ENCODE data around the gene SALL1. TPM values are rescaled to one million over a fixed set of nuclear protein-coding genes. Genes with fewer than 3 reads are reported as not detected.

Gene SALL1
- total and polyA plus RNA-seq, 2 donors, result under 0.01 to 0.07 TPM

- WGBS, result 78% methylated on average over 2 of the region's 2 CpGs
- DNase-seq (ENCODE audit: low read depth in 6 of 9, low spot score in 9 of 9), result no peak
- H3K27ac ChIP-seq (ENCODE audit: low read depth in 1 of 2, low read length in 1 of 2), result no peak overlapping the region
- H3K4me3 ChIP-seq (ENCODE audit: low read length in 2 of 2), result no peak overlapping the region
- no peaks in the 10 kb centered on the region for H3K9me3 ChIP-seq (ENCODE audit: control insufficient read depth in 2 of 2, insufficient read depth in 1 of 2, low read length in 1 of 2)
- H3K4me1 ChIP-seq (ENCODE audit: control insufficient read depth in 2 of 2, insufficient read depth in 2 of 2, low read length in 2 of 2), result no peaks in the 10 kb centered on the region
- no peaks in the 10 kb centered on the region for H3K36me3 ChIP-seq (ENCODE audit: control insufficient read depth in 2 of 2, insufficient read depth in 2 of 2, low read length in 1 of 2)
- H3K27me3 ChIP-seq (ENCODE audit: control insufficient read depth in 2 of 2, insufficient read depth in 1 of 2, low read length in 1 of 2), result peaks cover 2 to 8% of the 10 kb centered on the region in 2 donors
These were observed 10.5 kb upstream of the SALL1 start for GRCh38 chr16:51161440-51162195.

DNA sequence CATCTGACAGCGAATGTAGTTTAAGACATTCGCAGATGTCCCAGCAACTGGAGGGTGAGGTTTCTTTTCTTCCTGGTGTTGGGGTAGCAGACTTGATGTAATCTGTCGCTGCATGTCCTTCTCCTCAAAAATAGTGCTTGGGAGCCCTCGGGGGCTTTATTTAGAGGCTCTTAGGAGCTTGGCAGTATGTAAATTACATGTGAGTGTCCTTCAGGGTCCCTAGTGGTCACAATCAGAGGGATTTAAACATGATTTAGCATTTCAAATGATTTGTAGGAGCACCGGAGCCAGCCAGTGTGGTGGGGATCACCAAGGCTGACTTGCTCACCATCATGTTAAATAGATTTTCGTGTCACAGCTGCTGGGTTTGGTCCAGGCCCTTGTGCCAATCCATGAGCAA, 8.8 kb upstream of the SALL1 start:
- DNase-seq (ENCODE audit: low read depth in 6 of 9, low spot score in 9 of 9), result no peak
- H3K27me3 ChIP-seq (ENCODE audit: control insufficient read depth in 2 of 2, insufficient read depth in 1 of 2, low read length in 1 of 2), result peaks cover 19 to 26% of the 10 kb centered on the region in 2 donors
- 73% methylated on average over 6 of the region's 6 CpGs for WGBS

DNA sequence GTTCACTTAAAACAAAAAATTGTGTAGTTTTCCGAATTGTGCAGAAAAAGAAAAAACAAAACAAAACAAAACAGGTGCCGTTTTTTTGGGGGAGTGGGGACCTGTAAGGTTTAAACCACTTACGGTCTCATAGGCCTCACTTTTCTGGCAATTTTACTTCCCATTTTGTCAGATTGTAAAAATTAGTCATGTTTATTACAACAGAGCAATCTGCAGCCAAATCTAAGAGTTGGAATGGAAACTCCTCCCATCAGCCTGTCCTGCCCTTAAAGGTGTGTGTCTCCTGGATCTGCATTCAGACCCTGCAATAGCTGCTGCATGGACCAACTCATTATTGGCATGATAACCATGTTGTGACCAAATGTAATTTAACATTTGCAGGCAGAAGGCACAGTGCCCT, 8.2 kb upstream of the SALL1 start:
- 84% methylated on average over 3 of the region's 3 CpGs for WGBS
- Histone ChIP-seq H3K4me3 (ENCODE audit: low read length in 2 of 2) (no peak overlapping the region), H3K27ac (ENCODE audit: low read depth in 1 of 2, low read length in 1 of 2) (no peak overlapping the region), H3K9me3 (ENCODE audit: control insufficient read depth in 2 of 2, insufficient read depth in 1 of 2, low read length in 1 of 2) (no peaks in the 10 kb centered on the region), H3K36me3 (ENCODE audit: control insufficient read depth in 2 of 2, insufficient read depth in 2 of 2, low read length in 1 of 2) (no peaks in the 10 kb centered on the region), H3K27me3 (ENCODE audit: control insufficient read depth in 2 of 2, insufficient read depth in 1 of 2, low read length in 1 of 2) (peaks cover 25 to 32% of the 10 kb centered on the region in 2 donors), H3K4me1 (ENCODE audit: control insufficient read depth in 2 of 2, insufficient read depth in 2 of 2, low read length in 2 of 2) (no peaks in the 10 kb centered on the region)
- no peak for DNase-seq (ENCODE audit: low read depth in 6 of 9, low spot score in 9 of 9)

More for the DNA sequence above, 8.8 kb upstream of the SALL1 start:
- Histone ChIP-seq H3K36me3 (ENCODE audit: control insufficient read depth in 2 of 2, insufficient read depth in 2 of 2, low read length in 1 of 2) (no peaks in the 10 kb centered on the region), H3K4me1 (ENCODE audit: control insufficient read depth in 2 of 2, insufficient read depth in 2 of 2, low read length in 2 of 2) (no peaks in the 10 kb centered on the region), H3K4me3 (ENCODE audit: low read length in 2 of 2) (no peak overlapping the region), H3K9me3 (ENCODE audit: control insufficient read depth in 2 of 2, insufficient read depth in 1 of 2, low read length in 1 of 2) (no peaks in the 10 kb centered on the region), H3K27ac (ENCODE audit: low read depth in 1 of 2, low read length in 1 of 2) (no peak overlapping the region)

DNA sequence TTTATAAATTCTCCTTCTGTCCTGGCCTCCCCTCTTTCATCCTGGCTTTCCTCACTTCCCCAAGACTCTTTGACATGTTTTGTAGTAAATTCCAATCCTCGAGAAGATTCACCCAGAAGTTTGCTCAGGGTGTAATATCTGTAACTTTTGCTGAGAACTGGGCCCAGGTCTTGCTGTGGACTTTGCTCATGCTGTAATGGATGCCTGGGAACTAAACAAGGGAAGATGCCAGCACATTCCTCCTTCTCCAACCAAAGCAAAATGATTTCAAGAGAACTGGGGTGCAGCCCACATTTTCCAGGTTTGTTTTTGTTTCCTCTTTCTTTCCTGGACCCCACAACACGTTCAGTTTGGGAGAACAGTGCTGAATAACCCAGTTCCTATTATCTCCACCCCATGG, 6.6 kb upstream of the SALL1 start:
- Histone ChIP-seq H3K4me3 (ENCODE audit: low read length in 2 of 2) (no peak overlapping the region), H3K36me3 (ENCODE audit: control insufficient read depth in 2 of 2, insufficient read depth in 2 of 2, low read length in 1 of 2) (no peaks in the 10 kb centered on the region), H3K27me3 (ENCODE audit: control insufficient read depth in 2 of 2, insufficient read depth in 1 of 2, low read length in 1 of 2) (peaks cover 41 to 47% of the 10 kb centered on the region in 2 donors), H3K9me3 (ENCODE audit: control insufficient read depth in 2 of 2, insufficient read depth in 1 of 2, low read length in 1 of 2) (no peaks in the 10 kb centered on the region), H3K4me1 (ENCODE audit: control insufficient read depth in 2 of 2, insufficient read depth in 2 of 2, low read length in 2 of 2) (no peaks in the 10 kb centered on the region), H3K27ac (ENCODE audit: low read depth in 1 of 2, low read length in 1 of 2) (no peak overlapping the region)
- DNase-seq (ENCODE audit: low read depth in 6 of 9, low spot score in 9 of 9), result no peak
- WGBS, result 38% methylated on average over 2 of the region's 2 CpGs

DNA sequence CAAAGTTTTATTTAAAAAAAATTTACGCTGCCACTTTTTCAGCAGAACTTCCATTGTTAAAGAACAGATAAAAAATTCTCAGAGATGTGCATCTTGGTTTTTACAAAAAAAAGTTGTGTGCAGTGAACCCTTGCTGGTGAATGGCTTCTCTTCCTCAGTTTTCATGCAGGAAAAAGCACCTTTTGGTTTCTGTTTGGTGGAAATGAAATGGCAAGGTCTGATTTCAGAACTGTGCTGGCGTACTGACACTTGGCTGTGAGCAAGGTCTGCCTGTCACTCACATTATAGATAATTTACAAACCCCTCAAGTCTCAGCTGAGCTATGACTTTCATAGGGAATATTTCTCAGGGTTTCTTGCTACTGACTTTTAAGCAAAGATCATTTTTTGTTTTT, 5.7 kb upstream of the SALL1 start:
- Histone ChIP-seq H3K4me3 (ENCODE audit: low read length in 2 of 2) (no peak overlapping the region), H3K4me1 (ENCODE audit: control insufficient read depth in 2 of 2, insufficient read depth in 2 of 2, low read length in 2 of 2) (no peaks in the 10 kb centered on the region), H3K36me3 (ENCODE audit: control insufficient read depth in 2 of 2, insufficient read depth in 2 of 2, low read length in 1 of 2) (no peaks in the 10 kb centered on the region), H3K9me3 (ENCODE audit: control insufficient read depth in 2 of 2, insufficient read depth in 1 of 2, low read length in 1 of 2) (no peaks in the 10 kb centered on the region), H3K27ac (ENCODE audit: low read depth in 1 of 2, low read length in 1 of 2) (no peak overlapping the region), H3K27me3 (ENCODE audit: control insufficient read depth in 2 of 2, insufficient read depth in 1 of 2, low read length in 1 of 2) (peaks cover 50 to 56% of the 10 kb centered on the region in 2 donors)
- WGBS, result 52% methylated on average over 2 of the region's 2 CpGs
- no peak for DNase-seq (ENCODE audit: low read depth in 6 of 9, low spot score in 9 of 9)

DNA sequence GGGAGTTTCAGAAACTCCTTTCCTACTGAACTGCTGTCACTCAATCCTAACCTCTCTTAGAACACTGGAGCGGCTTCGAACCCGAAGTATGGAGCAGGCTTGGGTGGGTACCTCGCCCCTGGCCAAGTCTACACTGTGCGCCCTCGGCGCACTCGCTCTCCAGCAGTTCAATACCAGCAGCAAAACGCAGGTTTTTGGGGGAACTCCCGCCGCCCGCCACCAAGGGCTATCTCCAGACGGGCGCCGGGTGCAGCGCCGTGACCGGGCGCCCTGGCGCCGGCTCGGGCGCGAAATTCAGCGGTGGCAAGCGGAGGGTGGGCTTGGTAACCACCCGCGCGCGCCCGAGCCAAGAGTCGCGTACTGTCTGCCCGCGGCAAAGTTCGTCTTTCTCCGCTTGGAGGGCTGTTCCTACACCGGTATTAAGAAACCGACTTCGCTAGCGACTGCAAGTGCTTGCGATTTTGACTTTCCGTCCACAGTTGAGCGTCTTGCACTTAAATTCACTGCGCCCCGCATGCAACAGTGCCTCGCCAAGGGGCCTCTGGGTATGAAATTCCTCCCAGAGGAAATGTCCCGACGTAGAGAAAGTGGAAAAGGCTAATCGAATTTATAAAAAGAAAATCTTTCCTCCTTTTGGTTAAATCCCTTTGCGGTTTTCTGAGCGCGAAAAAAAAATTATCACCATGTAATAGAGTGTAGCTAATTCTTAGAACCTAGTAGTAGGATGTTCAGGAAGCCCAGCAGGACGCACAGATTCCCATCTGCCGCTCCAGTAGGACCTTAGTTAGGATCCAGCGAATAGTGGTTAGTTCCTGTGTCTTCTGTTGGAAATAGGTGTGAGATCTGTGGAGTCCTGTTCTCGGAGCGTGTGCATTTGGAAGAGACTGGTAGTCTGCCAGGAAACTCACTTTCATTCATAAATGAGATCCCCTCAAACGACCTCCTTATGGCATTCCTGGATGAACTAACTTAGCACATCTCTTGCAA, 5.0 kb upstream of the SALL1 start:
- no peak overlapping the region for H3K27ac ChIP-seq (ENCODE audit: low read depth in 1 of 2, low read length in 1 of 2)
- DNase-seq (ENCODE audit: low read depth in 6 of 9, low spot score in 9 of 9), result no peak
- 4% methylated on average over 59 of the region's 59 CpGs for WGBS
- peaks cover 57 to 62% of the 10 kb centered on the region in 2 donors for H3K27me3 ChIP-seq (ENCODE audit: control insufficient read depth in 2 of 2, insufficient read depth in 1 of 2, low read length in 1 of 2)
- H3K4me1 ChIP-seq (ENCODE audit: control insufficient read depth in 2 of 2, insufficient read depth in 2 of 2, low read length in 2 of 2), result no peaks in the 10 kb centered on the region
- no peaks in the 10 kb centered on the region for H3K9me3 ChIP-seq (ENCODE audit: control insufficient read depth in 2 of 2, insufficient read depth in 1 of 2, low read length in 1 of 2)
- no peaks in the 10 kb centered on the region for H3K36me3 ChIP-seq (ENCODE audit: control insufficient read depth in 2 of 2, insufficient read depth in 2 of 2, low read length in 1 of 2)
- H3K4me3 ChIP-seq (ENCODE audit: low read length in 2 of 2), result no peak overlapping the region

DNA sequence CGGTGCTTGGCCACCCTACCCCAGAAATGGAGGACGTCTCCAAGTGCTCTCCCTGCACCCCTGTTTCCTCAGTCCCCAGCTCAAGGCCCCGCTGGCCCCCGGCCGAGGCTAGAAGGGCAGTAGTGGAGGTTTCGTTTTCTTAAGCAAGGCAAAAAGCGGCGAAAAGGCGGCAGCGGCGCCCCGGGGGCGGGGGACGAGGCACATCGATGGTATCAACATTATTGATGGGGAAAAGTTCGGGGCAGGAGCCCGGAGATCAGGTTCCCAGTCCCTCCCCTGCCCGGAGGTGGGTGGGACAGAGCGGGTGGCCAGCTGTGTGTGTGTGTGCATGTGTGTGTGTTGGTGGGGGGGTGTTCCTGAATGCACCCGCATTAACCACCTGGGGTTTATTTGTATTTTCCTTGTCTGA, 4.1 kb upstream of the SALL1 start:
- Histone ChIP-seq H3K27ac (ENCODE audit: low read depth in 1 of 2, low read length in 1 of 2) (no peak overlapping the region), H3K36me3 (ENCODE audit: control insufficient read depth in 2 of 2, insufficient read depth in 2 of 2, low read length in 1 of 2) (no peaks in the 10 kb centered on the region), H3K4me1 (ENCODE audit: control insufficient read depth in 2 of 2, insufficient read depth in 2 of 2, low read length in 2 of 2) (no peaks in the 10 kb centered on the region), H3K9me3 (ENCODE audit: control insufficient read depth in 2 of 2, insufficient read depth in 1 of 2, low read length in 1 of 2) (no peaks in the 10 kb centered on the region), H3K4me3 (ENCODE audit: low read length in 2 of 2) (no peak overlapping the region), H3K27me3 (ENCODE audit: control insufficient read depth in 2 of 2, insufficient read depth in 1 of 2, low read length in 1 of 2) (peaks cover 66 to 71% of the 10 kb centered on the region in 2 donors)
- WGBS, result 2% methylated on average over 20 of the region's 20 CpGs
- DNase-seq (ENCODE audit: low read depth in 6 of 9, low spot score in 9 of 9), result no peak

DNA sequence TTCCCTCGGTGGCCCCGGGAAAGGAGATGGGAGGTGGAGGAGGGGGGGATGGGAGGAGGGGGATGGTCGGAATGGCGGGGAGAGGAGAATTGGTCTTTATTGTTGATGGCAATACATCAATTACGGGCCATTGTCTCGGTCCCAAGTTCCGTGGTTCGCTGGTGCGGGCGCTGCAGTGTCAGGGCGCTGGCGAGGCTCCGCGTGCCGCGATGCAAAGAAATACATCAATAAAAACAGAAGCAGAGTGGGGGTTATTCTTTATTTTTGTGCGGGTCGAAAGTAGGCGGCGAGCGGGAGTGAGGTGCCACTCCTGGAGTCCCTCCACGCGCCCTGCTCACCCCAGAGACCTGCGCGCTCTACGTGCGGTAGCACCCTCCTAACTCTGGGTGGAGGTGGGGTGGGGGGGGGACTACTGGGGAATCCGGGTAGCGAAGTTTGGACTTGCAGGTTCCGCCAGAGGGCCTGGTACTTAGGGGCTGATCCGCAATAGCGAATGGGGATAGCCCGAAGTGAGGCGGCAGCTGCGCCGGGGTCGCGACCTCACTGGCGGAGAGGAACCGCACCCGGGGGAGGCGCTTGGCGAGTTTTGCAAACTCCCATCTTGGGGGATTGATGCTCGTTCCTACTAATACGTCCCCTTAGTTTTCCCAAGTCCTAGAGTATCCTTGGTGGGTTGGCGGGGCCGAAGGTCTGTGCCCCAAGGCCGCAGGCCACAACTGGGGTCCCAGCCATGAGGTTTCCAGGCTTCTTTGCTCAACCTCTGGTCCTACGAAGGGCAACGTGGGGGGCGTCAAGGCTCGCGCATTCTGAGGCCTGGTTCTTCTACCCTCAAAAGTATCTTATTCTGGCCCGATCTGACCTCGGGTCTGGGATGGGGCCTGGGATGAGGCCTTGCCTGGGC, 3.5 kb upstream of the SALL1 start:
- Histone ChIP-seq H3K9me3 (ENCODE audit: control insufficient read depth in 2 of 2, insufficient read depth in 1 of 2, low read length in 1 of 2) (no peaks in the 10 kb centered on the region), H3K27ac (ENCODE audit: low read depth in 1 of 2, low read length in 1 of 2) (no peak overlapping the region), H3K36me3 (ENCODE audit: control insufficient read depth in 2 of 2, insufficient read depth in 2 of 2, low read length in 1 of 2) (no peaks in the 10 kb centered on the region), H3K4me1 (ENCODE audit: control insufficient read depth in 2 of 2, insufficient read depth in 2 of 2, low read length in 2 of 2) (no peaks in the 10 kb centered on the region), H3K4me3 (ENCODE audit: low read length in 2 of 2) (no peak overlapping the region), H3K27me3 (ENCODE audit: control insufficient read depth in 2 of 2, insufficient read depth in 1 of 2, low read length in 1 of 2) (peaks cover 73 to 78% of the 10 kb centered on the region in 2 donors)
- DNase-seq (ENCODE audit: low read depth in 6 of 9, low spot score in 9 of 9), result no peak
- 15% methylated on average over 55 of the region's 55 CpGs for WGBS
